ENCODE data around the gene DNHD1. TPM values are rescaled to one million over a fixed set of nuclear protein-coding genes. Genes with fewer than 3 reads are reported as not detected.
"Not testable (repeated sequence)": the region's sequence is repeated elsewhere in the genome, so short reads cannot be mapped to it uniquely, and the experiment has no call there.

DNHD1 gene
- total RNA-seq, 1 donor from 2014 or later, result 12.0 TPM

- Histone ChIP-seq H3K27ac (no peak overlapping the region), H3K9me3 (no peaks in the 10 kb centered on the region), H3K27me3 (ENCODE audit: low read depth) (no peaks in the 10 kb centered on the region), H3K4me1 (no peaks in the 10 kb centered on the region), H3K36me3 (peaks cover 26% of the 10 kb centered on the region), H3K4me3 (no peak overlapping the region)
- no peak for TF ChIP-seq CTCF (IDR thresholded peaks at IDR 0.05)
- intact Hi-C loops (cut with DNase I), result no loop called here
- no peak for ATAC-seq
- DNase-seq, result no peak
Measured at GRCh38 chr11:6504166-6504565, 7.1 kb downstream of the DNHD1 start.

- peak; percentile 70 for TF ChIP-seq CTCF (IDR thresholded peaks at IDR 0.05)
- H3K27ac ChIP-seq, result no peak overlapping the region
- H3K9me3 ChIP-seq, result no peaks in the 10 kb centered on the region
- no peaks in the 10 kb centered on the region for H3K27me3 ChIP-seq (ENCODE audit: low read depth)
- H3K4me1 ChIP-seq, result no peaks in the 10 kb centered on the region
- peak; percentile 56 to 71 for ATAC-seq
- intact Hi-C loops (cut with DNase I), result no loop called here
- H3K36me3 ChIP-seq, result peaks cover 30% of the 10 kb centered on the region
- no peak for DNase-seq
- no peak overlapping the region for H3K4me3 ChIP-seq
Measured at GRCh38 chr11:6505577-6506240, 8.6 kb downstream of the DNHD1 start.

- Histone ChIP-seq H3K4me1 (no peaks in the 10 kb centered on the region), H3K4me3 (no peak overlapping the region), H3K9me3 (no peaks in the 10 kb centered on the region), H3K27me3 (ENCODE audit: low read depth) (no peaks in the 10 kb centered on the region), H3K36me3 (peaks cover 37% of the 10 kb centered on the region), H3K27ac (no peak overlapping the region)
- intact Hi-C loops (cut with DNase I), result no loop called here
- TF ChIP-seq CTCF (IDR thresholded peaks at IDR 0.05), result no peak
- ATAC-seq (no peak), DNase-seq (no peak)
Measured at GRCh38 chr11:6516865-6517264, 19.8 kb downstream of the DNHD1 start.

- Histone ChIP-seq H3K9me3 (no peaks in the 10 kb centered on the region), H3K4me3 (no peak overlapping the region), H3K36me3 (peaks cover 36% of the 10 kb centered on the region), H3K27ac (no peak overlapping the region), H3K27me3 (ENCODE audit: low read depth) (no peaks in the 10 kb centered on the region), H3K4me1 (no peaks in the 10 kb centered on the region)
- no peak for TF ChIP-seq CTCF (IDR thresholded peaks at IDR 0.05)
- intact Hi-C loops (cut with DNase I), result no loop called here
- no peak for DNase-seq
- no peak for ATAC-seq
Measured at GRCh38 chr11:6520265-6520664, 23.2 kb downstream of the DNHD1 start.

- intact Hi-C loops (cut with DNase I); H3K27me3 ChIP-seq (ENCODE audit: low read depth); H3K4me1 ChIP-seq; H3K27ac ChIP-seq; H3K9me3 ChIP-seq; ATAC-seq; H3K4me3 ChIP-seq; DNase-seq: not testable (repeated sequence)
- H3K36me3 ChIP-seq, result peaks cover 31% of the 10 kb centered on the region
Measured at GRCh38 chr11:6521946-6522345, 24.9 kb downstream of the DNHD1 start.

GRCh38 chr11:6523253-6523652 lies 26.2 kb downstream of the DNHD1 start:
- no peaks in the 10 kb centered on the region for H3K27me3 ChIP-seq (ENCODE audit: low read depth)
- H3K4me3 ChIP-seq, result no peak overlapping the region
- H3K27ac ChIP-seq, result no peak overlapping the region
- TF ChIP-seq CTCF (IDR thresholded peaks at IDR 0.05), result no peak
- H3K9me3 ChIP-seq, result no peaks in the 10 kb centered on the region
- no peak for ATAC-seq
- no peak for DNase-seq
- H3K4me1 ChIP-seq, result no peaks in the 10 kb centered on the region
- intact Hi-C loops (cut with DNase I), result no loop called here
- H3K36me3 ChIP-seq, result peaks cover 21% of the 10 kb centered on the region
